Urothelium cell line (cell line): ENCODE data around the gene PAX5.

Experiments
- DNase-seq: peaks from one replicate; pipeline ENCODE4 v3.0.0; 2011; ENCODE audit warnings: low spot score, mixed read lengths
- FAIRE-seq: peaks from 2 replicates; lab custom pipeline; 2011; peaks lifted over from hg19 to GRCh38; lab: Jason Lieb, UNC

The PAX5 gene

DNA sequence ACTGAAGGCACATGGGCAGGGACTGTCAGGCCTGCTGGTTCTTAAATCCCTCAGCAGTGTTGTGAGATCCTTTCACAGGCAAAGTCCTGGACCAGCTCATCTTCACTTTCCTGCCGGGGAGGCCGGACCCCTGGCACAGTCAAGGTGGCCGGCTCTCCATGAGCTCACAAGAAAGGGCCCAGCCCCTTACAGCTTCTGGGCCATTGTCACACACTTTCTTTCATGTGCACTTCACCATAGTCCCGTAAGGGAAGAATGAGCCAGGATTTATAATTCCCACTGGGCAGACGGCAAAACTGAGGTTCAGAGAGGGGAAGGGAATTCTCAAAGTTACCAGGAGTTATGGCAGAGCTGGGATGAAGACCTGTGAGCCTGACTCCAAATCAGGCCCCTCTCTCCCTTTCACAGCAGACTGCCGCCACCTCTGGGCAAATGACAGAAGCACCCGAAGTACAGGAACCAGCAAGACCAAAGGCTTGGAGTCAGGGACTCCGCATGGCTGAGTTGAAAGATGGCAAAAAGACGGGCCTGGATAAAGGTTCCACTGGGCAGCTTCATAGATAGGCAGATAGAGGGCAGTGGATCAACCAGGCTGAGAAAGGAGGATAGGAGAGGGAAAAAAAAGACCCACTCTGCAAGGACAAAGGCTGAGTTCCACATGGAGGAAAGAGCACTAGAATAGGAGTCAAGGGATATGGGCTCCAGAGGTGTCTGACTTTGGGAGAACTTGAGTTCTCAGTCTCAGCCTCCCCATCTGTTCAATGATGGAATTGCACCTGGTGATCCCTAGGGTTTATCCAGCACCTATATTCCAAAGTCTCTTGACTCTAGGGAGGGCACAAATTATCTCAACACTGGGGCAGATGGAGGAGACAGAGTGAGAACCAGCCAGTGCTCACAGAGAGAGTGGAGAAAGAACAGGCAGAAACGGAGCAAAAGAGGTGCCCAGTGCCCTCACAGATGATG lies 128.7 kb downstream of the PAX5 start:
- no peak for FAIRE-seq
- DNase-seq: no peak

DNA sequence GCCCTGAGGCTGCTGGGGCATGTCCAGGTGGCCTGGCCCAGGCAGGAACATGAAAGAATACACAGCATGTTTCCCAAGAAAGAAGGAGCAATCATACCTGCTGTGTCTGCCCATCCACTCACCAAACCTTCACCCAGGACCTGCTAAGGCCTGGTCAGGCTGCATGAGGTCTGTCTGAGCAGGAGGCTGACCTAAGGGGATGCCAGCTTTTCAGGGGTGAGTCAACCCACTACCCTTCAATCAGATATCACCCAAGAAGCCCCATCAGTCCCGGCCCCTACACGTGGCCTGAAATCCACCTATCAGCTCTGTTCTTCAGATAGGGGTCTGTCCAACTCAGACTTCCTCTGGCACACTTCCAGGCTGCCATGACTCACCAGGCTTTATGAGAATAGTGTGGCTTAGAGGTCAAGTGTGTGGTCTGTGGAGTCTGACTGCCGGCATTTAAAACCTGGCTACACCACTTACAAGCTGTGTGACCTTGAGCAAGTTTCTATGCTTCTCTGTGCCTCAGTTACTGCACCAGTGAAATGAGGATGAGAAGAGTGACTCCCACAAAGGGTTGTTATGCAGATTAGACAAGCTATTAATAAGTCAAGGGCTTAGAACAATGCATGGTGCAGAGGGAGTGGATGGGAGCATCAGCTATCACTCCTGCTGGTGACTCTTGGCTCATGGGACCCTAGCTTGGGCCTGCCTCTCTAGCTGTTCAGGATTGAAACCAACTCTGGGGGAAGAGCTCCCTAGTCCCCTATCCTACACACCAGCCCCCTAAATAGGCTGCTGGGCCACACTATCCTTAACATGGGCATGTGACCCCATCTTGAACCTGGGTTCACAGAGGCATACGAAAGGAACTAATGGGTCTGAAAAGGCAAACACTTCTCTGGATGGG lies 130.3 kb downstream of the PAX5 start:
- FAIRE-seq: peak; percentile 5
- DNase-seq: peak; percentile 79

DNA sequence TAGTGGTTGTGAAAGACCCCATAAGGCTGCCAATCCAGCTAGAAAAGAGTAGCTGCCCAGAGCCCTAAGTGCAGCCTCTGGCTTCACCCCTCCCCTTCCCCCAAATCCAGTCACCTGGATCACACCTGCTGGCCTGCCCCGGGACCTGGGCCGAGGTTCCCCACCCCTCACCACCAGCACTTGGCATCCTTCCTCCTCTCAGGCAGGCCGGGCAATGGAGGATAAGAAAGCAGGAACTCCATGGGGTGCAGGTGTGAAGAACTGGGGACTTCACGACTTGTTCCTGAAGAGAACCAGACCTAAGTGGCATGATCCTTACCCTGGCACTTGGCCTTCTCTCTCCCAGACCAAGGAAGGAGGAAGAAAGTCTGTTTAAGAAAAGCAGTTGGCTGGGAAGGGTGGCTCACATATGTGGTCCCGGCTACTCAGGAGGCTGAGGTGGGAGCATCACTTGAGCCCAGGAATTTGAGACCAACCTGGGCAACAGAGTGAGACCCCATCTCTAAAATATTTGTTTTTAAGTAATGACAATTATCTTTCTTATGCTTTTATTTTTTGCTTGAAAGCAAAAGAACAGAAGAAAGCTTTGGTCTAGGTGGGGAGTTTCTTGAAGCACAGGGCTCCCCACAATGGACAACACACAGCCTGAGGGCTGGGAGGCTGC lies 131.1 kb downstream of the PAX5 start:
- no peak for FAIRE-seq

DNA sequence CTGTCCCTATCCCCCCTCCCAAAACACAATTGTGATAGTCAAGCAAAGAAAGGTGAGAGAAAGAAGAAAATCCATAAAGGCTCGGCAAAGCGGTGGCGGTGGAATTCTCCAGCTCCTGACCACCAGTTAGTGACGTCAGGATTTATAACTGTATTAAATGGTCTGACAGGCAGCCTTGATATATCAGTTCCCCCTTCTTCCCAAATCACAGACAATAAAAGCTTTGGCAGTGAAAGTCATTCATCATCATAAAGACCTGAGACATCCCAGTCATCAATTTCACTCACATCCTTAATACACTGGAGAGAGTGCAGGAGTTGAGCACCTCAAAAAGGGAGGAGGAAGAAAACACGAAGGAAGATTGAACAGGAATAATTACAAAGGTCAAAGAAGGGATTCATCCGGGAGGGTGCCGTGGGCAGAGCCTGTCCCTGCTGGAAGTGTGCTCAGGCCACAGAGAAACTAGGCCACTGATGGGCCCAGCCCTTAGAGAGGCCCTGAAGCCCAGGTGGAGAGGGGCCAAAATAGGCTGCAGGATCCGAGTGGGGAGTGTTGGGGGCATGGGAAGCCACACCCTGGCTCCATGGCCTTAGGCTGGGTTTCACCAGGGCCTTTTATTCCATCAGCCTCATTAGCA lies 131.9 kb downstream of the PAX5 start:
- DNase-seq (no peak), FAIRE-seq (no peak)

More for the DNA sequence above, 131.1 kb downstream of the PAX5 start:
- no peak for DNase-seq

DNA sequence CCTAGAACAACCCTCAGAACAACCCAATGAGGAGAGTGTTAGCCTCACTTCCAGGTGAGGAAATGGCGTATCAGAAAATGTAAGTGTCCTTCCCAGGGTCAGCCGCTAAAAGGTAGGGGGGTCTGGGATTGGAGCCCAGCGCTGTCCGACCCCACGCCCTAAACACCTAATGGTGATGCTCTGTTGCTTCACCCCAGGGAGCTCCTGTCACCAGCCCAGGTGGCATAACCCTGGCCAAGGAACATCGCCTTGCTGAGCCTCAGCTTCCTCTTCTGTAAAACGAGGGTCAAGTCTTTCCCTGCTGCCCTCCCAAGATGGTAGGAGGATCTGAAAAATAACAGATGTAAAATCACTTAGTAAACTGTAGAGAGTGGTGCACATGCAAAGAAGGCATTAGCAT lies 132.5 kb downstream of the PAX5 start:
- no peak for FAIRE-seq
- no peak for DNase-seq

DNA sequence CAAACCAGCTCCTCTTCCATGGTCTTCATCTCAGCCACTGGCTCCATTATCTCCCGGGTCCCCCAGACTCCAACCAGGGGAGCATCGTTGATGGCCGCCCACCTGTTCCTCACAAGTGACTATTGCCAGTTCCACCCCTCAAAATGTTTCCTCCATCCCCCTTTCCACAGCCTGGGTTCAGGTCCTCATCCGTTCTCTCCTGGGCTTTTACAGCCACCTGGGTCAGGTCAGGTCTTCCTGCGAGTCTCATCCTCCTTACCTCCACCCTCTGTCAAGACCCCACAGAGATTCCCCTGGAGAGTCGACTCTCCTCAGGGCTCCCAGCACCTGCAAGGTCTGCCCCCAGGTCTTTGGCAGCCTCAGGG lies 133.2 kb downstream of the PAX5 start:
- DNase-seq (no peak), FAIRE-seq (no peak)

DNA sequence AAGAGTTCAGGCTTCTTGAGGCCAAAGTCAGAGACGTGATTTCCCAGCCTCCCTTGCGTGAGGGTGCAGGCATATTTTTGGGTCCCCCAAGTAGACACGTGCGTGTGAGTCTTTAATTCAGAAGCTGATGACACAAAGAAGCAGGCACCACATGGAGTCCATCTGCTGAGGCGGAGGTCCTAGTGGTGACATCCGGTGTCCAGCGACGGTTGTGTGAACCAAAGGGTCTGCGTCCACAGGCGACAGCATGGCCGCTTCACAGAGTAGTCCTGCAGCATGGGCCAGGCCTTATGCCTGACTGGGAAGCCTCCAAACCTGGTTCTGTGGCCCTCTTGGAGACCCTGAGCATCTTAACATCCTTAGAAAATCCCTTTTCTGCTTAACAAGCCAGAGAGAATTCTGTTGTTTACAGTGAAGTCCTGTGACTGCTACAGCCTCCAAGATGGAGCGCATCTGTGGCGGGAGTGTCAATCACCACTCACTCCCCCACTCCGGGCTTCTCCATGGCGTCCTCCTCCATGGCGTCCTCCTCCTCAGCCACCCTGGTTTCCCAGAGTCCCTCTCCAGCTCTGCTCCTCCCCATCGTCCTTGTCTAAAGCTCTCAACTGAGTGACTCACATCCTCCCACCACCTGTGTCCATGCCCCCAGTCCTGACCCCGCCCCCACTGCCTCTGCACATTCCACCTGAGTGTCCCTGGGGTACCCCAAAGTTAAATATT lies 133.8 kb downstream of the PAX5 start:
- FAIRE-seq: peak; percentile 20
- DNase-seq: no peak

DNA sequence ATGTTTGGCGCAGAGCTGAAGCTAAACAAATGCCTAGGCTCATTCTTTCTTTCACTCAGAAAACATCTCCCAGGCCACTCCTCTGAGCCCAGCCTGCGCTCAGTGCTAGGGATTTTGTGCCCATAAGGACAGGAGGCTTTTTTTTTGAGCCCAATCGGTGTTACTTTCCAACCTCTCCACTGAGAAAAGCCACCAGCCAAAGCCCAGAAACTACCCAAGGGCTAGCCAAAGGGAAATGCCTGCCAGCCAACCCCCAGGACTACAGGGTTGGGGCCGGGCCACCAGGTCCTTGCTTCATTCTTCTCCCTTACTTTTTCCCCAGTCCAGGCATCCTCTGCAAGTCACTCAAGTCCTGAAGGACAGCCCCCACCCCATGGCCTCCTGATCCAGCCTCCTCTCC lies 134.7 kb downstream of the PAX5 start:
- FAIRE-seq (no peak), DNase-seq (no peak)

DNA sequence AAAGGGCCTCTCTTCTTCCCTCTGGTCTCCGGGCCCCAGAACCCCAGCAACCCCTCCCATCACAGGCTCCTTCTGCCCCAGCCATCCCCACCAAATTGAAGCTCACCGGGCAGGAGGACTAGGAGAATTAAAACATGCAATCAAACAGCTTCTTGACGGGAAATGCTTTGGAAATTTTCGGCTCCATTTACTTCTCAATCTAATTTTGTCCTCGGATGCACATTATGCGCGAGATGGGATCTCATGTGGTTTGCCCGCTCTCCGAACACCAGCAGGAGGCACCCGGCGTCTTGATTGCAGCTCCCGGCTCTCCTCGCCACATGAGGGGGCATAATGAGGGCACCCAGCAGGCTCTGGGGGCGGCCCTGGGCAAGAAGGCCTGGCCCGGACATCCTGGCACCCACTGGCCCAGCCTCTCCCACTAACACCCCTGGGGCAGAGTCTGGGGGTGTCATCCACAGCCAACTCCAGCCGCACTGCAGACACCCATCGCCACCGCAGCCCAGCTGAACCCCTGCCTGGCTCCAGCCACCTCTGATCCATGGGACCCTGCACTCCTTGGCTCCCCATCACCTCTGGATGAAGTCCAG lies 135.5 kb downstream of the PAX5 start:
- no peak for FAIRE-seq
- no peak for DNase-seq

DNA sequence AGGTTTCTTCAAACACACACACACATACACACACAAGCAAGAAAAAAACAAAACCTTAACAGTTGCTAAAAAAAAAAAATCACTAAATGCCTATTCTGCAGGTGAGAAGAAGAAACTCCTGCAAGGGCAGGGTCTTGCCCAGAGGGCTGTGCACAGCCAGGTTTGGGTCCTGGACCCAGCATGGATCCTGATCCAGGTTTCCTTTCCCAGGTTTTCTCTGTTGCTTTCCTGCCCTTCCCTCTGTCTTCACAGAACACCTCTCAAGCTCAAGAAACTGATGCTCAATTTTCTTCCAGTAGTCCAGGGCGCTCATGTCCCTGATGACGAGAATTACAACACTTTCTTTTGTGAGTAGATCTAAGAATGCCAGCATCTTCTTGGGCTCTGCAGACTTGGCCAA lies 136.6 kb downstream of the PAX5 start:
- DNase-seq (no peak), FAIRE-seq (no peak)

DNA sequence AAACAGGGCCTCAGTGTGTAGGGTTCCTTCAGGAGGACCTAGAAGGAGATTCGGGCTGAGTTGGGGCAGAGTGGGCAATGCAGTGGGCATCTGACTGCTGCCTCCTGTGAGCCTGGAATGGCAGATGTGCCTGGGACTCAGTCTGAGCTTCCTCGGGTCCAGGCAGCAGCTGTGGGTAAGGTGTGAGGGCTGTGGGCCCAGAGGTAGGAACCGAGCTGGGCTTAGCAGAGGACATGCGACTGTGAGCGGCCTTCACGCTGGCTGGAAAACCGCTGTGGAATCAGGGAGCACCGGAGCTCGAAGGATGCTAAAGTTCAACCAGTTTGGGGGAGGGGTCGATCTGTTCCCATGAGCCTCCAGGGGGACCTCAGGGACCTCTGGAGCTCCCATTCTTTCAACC lies 137.0 kb downstream of the PAX5 start:
- FAIRE-seq: no peak
- no peak for DNase-seq

DNA sequence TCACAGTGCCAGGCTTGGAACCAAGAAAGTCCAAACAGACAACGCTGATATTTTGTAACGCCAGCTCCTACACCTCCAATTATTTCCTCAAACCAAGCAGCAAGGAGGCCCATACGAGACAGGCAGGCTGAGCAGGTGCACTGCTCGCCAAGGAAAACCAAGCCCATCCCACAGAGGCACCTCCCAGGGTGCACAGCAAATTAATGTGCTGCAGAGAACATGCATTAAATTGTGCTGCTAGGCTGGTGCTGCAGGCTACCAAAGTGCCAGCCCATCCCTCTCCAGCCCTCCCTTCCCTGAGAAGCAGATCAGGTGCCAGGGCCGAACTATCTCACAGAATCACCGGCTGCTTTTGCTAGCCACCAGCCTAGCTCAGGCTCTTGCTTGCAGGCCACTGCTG lies 137.8 kb downstream of the PAX5 start:
- FAIRE-seq: no peak
- no peak for DNase-seq

DNA sequence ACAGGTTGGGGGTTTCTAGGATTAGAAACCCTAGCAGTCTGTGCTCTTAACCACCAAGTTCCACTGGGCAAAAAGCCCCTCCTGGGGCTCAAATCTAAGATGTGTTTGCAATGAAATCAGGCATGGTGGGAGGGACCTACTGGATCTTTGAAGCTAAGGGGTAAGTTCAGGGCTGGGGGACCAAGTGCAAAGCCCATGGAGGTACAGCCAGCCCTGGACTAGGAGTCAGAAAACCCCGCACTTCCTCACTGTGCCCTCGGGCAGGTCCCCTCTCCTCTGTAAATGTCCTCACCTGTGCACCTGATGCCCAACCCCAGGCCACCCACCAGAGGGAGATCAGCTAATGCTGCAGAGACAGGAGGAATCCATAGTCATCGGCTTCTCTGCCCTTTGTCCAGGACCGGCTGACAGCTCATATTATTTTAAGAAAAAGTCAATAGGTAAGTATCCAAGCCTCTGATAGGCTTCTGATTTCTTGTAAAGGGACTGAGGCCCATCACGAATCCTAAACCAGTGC lies 138.3 kb downstream of the PAX5 start:
- FAIRE-seq (no peak), DNase-seq (no peak)

DNA sequence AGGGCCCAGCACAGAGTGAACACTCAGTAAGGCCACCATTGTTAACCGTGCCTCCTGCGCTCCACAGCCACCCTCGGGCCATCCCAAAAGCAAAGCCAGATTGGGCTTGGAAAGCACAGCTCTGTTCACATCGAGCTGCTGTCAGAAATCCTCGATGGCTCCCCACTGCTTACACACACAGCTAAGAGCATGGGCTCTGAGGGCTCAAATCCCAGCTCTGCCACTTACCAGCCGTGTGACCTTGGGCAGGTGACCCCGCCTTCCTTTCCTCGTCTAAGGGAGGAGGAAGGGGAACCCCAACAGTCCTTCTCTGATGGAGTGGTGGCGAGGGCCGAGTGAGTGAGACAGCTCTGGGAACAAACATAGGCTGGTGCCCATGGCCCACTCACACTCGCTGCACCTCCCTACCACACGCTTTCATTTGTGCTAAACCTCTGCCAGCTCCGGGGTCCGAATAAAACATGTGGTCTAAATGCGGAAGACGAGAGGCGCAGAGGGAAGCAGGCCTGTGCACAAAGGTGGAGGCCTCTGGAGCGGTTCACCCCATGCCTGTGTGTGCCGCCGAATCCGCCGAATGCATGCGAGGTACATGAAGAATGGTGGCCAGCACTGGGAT lies 139.3 kb downstream of the PAX5 start:
- FAIRE-seq (no peak), DNase-seq (no peak)

DNA sequence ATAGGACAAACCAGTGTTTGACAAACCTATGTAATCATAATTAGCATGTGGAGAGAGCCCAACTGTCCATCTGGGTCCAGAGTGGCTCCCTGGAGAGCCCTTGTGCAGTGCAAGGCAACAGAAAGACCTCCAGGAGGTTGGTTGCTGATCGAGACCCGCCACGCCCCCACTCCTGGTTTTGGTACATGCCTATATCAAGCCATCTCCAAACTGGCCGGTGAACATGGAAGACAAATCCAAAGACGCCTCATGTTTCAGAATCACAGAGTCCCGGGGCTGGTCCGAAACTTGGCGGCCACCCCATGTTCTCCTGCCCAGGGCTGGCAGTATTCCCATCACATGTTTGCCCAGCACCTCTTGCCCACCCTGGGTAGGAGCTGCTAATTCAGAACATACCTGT lies 140.2 kb downstream of the PAX5 start:
- DNase-seq (no peak), FAIRE-seq (no peak)

DNA sequence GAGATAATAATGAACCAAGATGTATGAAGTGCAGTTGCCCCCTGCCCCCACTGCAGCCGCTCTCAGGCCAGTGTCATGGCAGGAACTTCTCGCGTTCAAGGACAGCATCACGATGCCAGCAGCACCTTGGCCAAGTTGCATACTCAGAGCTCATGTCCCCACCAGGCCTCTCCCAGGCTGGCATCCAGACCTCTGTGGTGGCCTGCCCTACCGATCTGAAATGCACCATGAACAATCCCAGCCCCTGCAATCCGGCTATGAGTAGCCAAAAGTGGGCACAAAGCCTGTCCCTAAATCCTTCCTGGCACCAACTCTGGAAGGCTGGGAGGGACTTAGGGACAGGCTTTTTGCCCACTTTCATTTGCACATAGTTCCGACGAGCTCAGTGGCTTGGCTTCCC lies 140.9 kb downstream of the PAX5 start:
- no peak for FAIRE-seq
- no peak for DNase-seq

DNA sequence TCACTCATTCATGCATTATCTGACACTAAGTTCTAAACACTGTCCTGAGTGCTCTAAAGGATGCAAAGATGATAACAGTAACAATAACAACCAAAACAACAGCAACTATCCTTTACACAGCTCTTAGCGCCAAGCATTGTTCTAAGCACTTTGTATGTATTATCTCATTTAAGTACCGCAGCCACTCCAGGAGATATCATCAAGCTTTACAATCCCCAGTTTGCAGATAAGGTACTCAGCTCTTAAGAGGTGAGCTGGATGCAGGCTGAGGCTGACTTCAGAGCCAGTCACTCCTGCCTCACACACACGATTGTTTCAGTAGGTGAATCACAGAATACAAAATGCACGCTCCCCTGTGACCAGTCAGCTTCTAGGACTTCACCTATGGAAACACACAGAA lies 141.8 kb downstream of the PAX5 start:
- DNase-seq (no peak), FAIRE-seq (no peak)

DNA sequence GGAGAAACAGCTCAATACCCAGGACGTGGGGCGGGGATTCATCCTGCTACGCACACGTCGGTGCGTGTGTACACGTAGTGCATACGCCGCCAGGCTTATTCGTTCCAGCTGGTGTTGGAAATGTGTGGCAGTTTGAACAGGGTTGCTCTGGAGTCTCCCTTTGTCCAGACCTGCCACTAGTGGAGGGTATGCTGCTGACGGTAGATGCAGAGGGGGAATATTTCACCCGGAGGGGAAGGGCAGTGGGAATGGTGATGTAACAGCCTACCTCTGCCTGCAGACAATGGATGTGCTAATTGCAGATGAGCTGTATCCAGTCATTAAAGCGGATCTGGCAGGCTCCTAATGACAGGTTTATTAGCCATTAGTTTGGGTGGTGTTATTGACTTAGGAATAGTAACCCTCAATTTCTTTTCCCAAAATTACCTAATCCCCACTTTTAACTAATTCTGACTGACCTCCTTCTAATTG lies 142.7 kb downstream of the PAX5 start:
- peak; percentile 74 for FAIRE-seq
- DNase-seq: no peak

DNA sequence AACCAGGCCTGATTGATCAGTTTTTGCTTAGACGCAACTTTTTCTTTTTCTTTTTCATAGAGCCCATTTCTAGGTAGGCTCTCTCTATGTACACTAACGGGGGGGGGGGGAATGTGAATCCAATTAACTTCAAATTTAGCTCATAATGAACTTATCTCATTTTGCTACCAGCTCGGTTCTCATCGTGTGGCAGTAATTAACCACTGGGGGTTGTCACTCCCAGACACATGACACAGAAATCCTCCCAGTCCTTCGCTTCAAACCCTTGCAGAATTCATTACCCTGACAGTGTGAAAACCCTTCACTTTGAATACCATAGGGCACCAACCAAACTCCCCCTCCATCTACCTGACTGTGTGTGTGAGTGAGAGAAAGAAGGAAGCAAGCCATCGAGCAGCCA lies 144.2 kb downstream of the PAX5 start:
- FAIRE-seq (no peak), DNase-seq (no peak)
